ENCODE data around the gene ABCA2.

DNA sequence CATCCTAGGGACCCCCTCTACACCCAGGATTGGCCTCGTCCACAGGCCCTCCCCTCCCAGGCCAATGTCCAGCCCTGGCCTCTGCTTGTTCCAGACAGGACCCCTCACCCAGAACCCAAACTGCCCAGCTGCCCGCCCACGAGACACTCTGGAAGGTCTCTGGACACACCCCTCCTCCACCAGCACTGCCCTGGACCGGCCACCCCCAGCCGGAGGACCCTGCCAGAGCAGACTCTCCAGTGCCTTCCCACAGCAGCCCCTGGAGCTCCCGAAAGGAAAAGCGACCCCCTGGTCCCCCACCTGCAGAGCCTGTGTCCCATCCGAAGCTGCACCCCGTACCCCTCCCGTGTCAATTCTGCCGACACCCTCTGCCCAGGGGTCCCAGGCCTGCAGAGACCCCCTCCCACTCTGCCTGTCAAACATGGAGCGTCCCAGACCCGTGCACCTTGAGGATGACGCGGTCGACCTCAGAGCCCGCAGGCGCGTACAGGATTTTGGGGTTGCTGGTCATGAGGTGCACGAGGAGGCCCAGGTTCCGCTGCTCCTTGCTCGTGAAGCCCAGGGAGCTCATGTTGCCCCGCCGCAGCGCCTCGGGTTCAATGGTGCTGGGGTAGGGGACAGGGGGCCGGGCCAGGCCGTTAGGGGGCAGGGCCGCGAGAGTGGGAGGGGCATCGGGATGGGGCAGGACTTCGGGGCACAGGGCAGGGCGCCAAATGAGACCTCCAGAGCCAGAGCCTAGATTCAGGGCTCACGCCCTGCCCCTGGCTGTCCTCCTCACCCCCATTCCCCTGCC, 8.0 kb downstream of the ABCA2 start:
- TF ChIP-seq, protein P1, sequence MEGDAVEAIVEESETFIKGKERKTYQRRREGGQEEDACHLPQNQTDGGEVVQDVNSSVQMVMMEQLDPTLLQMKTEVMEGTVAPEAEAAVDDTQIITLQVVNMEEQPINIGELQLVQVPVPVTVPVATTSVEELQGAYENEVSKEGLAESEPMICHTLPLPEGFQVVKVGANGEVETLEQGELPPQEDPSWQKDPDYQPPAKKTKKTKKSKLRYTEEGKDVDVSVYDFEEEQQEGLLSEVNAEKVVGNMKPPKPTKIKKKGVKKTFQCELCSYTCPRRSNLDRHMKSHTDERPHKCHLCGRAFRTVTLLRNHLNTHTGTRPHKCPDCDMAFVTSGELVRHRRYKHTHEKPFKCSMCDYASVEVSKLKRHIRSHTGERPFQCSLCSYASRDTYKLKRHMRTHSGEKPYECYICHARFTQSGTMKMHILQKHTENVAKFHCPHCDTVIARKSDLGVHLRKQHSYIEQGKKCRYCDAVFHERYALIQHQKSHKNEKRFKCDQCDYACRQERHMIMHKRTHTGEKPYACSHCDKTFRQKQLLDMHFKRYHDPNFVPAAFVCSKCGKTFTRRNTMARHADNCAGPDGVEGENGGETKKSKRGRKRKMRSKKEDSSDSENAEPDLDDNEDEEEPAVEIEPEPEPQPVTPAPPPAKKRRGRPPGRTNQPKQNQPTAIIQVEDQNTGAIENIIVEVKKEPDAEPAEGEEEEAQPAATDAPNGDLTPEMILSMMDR (IDR thresholded peaks at IDR 0.05) = no peak
- TF ChIP-seq POLR2A (IDR thresholded peaks at IDR 0.05) (no peak), POLR2AphosphoS5 (IDR thresholded peaks at IDR 0.05) (no peak)
